Measurements from ENCODE around the gene FOXD4L5.
"Not testable (repeated sequence)": the region's sequence is repeated elsewhere in the genome, so short reads cannot be mapped to it uniquely, and the experiment has no call there.

DNA sequence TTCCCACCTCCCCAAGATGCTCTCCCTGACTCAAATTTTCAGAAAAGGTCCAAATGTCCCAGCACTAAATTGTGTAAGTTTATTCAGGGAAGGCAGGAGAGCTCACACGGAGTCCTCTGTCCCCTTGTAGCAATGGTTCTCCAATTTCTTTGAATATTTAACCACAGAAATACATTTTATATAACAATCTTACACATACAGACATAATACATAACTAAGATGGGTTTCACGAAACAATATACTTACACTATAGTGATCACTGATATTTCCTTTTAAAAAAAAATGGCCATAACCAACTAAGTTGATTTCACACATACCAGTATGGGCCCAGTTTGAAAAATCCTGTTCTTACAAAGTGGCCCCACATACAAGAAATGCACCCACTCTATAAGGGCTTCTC is at the start of gene FOXD4L5:
- TF ChIP-seq SP3 (tag by site-specific recombination; IDR thresholded peaks at IDR 0.05); ZNF785 (tag by site-specific recombination; IDR thresholded peaks at IDR 0.05); TCF7L2 (IDR thresholded peaks at IDR 0.05; ENCODE audit: borderline replicate concordance, low read depth, low read length); ZNF24 (tag by site-specific recombination; IDR thresholded peaks at IDR 0.05): not testable (repeated sequence)
- TF ChIP-seq, protein P1, sequence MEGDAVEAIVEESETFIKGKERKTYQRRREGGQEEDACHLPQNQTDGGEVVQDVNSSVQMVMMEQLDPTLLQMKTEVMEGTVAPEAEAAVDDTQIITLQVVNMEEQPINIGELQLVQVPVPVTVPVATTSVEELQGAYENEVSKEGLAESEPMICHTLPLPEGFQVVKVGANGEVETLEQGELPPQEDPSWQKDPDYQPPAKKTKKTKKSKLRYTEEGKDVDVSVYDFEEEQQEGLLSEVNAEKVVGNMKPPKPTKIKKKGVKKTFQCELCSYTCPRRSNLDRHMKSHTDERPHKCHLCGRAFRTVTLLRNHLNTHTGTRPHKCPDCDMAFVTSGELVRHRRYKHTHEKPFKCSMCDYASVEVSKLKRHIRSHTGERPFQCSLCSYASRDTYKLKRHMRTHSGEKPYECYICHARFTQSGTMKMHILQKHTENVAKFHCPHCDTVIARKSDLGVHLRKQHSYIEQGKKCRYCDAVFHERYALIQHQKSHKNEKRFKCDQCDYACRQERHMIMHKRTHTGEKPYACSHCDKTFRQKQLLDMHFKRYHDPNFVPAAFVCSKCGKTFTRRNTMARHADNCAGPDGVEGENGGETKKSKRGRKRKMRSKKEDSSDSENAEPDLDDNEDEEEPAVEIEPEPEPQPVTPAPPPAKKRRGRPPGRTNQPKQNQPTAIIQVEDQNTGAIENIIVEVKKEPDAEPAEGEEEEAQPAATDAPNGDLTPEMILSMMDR (tag by site-specific recombination; IDR thresholded peaks at IDR 0.05) = not testable (repeated sequence)
- TF ChIP-seq, protein P2, sequence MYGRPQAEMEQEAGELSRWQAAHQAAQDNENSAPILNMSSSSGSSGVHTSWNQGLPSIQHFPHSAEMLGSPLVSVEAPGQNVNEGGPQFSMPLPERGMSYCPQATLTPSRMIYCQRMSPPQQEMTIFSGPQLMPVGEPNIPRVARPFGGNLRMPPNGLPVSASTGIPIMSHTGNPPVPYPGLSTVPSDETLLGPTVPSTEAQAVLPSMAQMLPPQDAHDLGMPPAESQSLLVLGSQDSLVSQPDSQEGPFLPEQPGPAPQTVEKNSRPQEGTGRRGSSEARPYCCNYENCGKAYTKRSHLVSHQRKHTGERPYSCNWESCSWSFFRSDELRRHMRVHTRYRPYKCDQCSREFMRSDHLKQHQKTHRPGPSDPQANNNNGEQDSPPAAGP (tag by site-specific recombination; IDR thresholded peaks at IDR 0.05) = not testable (repeated sequence)
- TF ChIP-seq, protein P3, sequence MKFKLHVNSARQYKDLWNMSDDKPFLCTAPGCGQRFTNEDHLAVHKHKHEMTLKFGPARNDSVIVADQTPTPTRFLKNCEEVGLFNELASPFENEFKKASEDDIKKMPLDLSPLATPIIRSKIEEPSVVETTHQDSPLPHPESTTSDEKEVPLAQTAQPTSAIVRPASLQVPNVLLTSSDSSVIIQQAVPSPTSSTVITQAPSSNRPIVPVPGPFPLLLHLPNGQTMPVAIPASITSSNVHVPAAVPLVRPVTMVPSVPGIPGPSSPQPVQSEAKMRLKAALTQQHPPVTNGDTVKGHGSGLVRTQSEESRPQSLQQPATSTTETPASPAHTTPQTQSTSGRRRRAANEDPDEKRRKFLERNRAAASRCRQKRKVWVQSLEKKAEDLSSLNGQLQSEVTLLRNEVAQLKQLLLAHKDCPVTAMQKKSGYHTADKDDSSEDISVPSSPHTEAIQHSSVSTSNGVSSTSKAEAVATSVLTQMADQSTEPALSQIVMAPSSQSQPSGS (tag by site-specific recombination; IDR thresholded peaks at IDR 0.05; ENCODE audit: low read depth) = not testable (repeated sequence)
